Aorta (tissue), 5 donors: ENCODE results near the gene GCK. TPM values are rescaled to one million over a fixed set of nuclear protein-coding genes. Genes with fewer than 3 reads are reported as not detected.
A peak's percentile ranks its signal among the peaks of the same experiment; 100 is the strongest.

ENCODE experiments used
- ATAC-seq: fragments of 200-7000 bp; cut with Tn5 transposase; one replicate; pipeline ENCODE4 v1.9.1; 2022; ENCODE audit warnings: moderate library complexity; ENCODE audit not compliant: low FRiP score
- DNase-seq, 2 donors: peaks; one replicate each; pipeline ENCODE4 v3.0.0-alpha.2; 2020
- H3K27ac ChIP-seq, 2 donors: one replicate each; pipeline ENCODE4 v1.5.1; 2013; ENCODE audit warnings: low read length in 2 of 2, mild to moderate bottlenecking in 2 of 2, moderate library complexity in 2 of 2, control low read depth in 1 of 2, inconsistent platforms in 1 of 2, low read depth in 1 of 2
- H3K27me3 ChIP-seq, 2 donors: one replicate each; pipeline ENCODE4 v1.6.1; 2013; ENCODE audit warnings: control low read depth in 1 of 2, low read length in 1 of 2, mild to moderate bottlenecking in 1 of 2, moderate library complexity in 1 of 2; ENCODE audit not compliant: insufficient read depth in 2 of 2, control insufficient read depth in 1 of 2
- H3K36me3 ChIP-seq, 2 donors: one replicate each; pipeline ENCODE4 v1.6.1; 2013; ENCODE audit warnings: control low read depth in 1 of 2, low read length in 1 of 2, mild to moderate bottlenecking in 1 of 2; ENCODE audit not compliant: insufficient read depth in 2 of 2, control insufficient read depth in 1 of 2
- H3K4me1 ChIP-seq, 2 donors: one replicate each; pipeline ENCODE4 v1.6.1; 2013; ENCODE audit warnings: low read length in 2 of 2, control low read depth in 1 of 2, mild to moderate bottlenecking in 1 of 2, moderate library complexity in 1 of 2; ENCODE audit not compliant: insufficient read depth in 2 of 2, control insufficient read depth in 1 of 2
- H3K4me3 ChIP-seq, 2 donors: one replicate each; pipeline ENCODE4 v1.5.1; 2013; ENCODE audit warnings: low read length in 2 of 2, control low read depth in 1 of 2, mild to moderate bottlenecking in 1 of 2
- H3K9me3 ChIP-seq: one replicate; pipeline ENCODE4 v1.6.1; 2013; ENCODE audit warnings: mild to moderate bottlenecking, low read length; ENCODE audit not compliant: control insufficient read depth
- WGBS, 2 donors: extraction: QIAGEN DNeasy Blood & Tissue Kit; methylation state at CpG; one replicate each; pipeline ENCODE4 v1.1.7; 2013; 5-methylcytosine and 5-hydroxymethylcytosine counted together
- intact Hi-C, 2 donors: fragments of 100-400 bp; cut with DNase I; formaldehyde crosslinking; loops; one replicate each; pipeline versions ENCODE4 v1.14.2 to v1.15.0; 2022
- polyA plus RNA-seq, 2 donors: library from polyadenylated mRNA; stranded (reverse); fragments of 200-250 nt; gene quantifications; one replicate each; pipeline ENCODE4 v1.2.3, GENCODE V29; 2013
- total RNA-seq, 2 donors: library from RNA; stranded (reverse); fragmentation: NEBNext Ultra II Directional; extraction: Animal tissue kit (Norgen Biotek cat#: 25700); gene quantifications; one replicate each; pipeline ENCODE4 v1.2.1, GENCODE V29; 2021
- donor health status: healthy with polysubstance abuse.
- donor health status: Bipolar disorder and iron deficiency.
- donor health status: DM: no; HTN: no; CAD: no.
- donor health status: DM: no; HTN: no; CAD: no.
- donor health status: DM: yes; HTN: yes; CAD: no.

The GCK gene
- total and polyA plus RNA-seq, 4 donors: 1.2 to 6.6 (median 2.0) TPM

DNA sequence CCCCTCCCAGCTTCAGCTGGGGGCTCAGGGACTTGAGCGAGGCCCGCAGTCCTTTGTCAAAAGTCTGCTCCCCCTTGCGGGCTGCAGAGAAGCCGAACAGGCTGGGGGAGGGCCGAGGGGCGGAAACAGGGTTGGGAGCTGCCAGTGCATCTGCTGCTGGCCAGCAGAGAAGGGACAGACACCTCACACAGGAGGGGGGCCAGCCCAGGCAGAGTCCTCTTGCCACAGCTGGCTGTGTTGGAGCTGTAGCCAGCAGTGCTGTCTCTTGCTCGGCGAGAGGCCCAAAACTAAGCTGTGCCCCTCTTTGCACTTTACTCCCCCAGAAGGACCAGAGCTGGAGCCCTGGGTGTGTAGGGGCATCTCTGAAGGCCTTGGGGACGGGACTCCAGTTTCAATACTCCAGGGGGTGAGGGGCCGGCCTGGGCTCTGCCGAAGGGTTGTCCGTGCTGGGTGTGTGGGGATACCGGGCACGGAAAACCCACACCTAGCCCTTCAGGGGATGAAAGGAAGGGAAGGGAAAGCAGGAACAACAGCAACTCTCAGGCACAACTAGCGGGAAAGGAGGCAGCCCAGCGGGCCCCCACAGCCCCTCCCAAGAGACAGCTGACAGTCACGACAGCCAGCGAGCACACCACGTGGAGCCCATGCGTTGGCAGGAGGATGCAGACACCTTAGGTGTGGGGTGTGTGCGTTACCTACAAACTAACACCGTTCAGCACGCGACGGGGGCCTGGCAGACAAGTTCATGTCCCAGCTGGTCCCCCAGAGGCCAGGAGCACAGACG, 29.4 kb upstream of the GCK start:
- WGBS, 2 donors: 82 to 85% methylated on average over 26 of the region's 26 CpGs
- H3K27ac ChIP-seq: no peak overlapping the region
- no peaks in the 10 kb centered on the region for H3K27me3 ChIP-seq
- ATAC-seq (no peak), DNase-seq (peak in 1 of 2 donors; percentile 34)
- intact Hi-C loops: no loop called here
- no peak overlapping the region for H3K4me3 ChIP-seq
- no peaks in the 10 kb centered on the region for H3K4me1 ChIP-seq
- peaks cover 3% of the 10 kb centered on the region for H3K9me3 ChIP-seq
- no peaks in the 10 kb centered on the region for H3K36me3 ChIP-seq

DNA sequence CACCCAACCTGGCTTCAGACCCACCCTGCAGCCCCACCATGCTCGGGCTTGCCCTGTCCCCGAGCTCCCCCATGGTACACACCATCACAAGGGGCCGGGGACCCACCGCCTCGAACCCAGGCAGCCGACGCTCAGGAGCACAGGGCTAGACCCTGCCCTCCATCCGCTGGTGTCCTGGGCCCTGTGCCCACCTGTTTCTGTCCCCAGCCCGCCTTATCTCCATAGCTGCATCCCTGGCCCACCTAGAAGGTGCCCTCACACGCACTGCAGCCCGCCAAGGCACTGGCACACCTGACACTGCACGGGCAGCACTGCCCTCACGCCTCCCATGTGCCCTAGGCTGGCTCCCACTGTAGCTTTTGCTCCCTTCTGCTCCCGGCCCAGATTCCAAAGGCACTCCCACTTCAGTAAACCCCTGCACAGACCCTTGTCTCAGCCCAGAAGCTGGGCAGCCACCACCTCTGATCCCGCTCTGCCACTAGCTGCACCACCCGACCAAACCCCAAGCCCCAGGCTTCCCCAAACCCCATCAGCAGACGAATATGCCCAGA, 28.7 kb upstream of the GCK start:
- intact Hi-C loops: no loop called here
- DNase-seq (peak in 1 of 2 donors; percentile 33), ATAC-seq (no peak)
- H3K27me3 ChIP-seq: no peaks in the 10 kb centered on the region
- H3K27ac ChIP-seq: no peak overlapping the region
- H3K36me3 ChIP-seq: no peaks in the 10 kb centered on the region
- WGBS, 2 donors: 82 to 83% methylated on average over 17 of the region's 17 CpGs
- H3K4me1 ChIP-seq: no peaks in the 10 kb centered on the region
- H3K4me3 ChIP-seq: no peak overlapping the region
- H3K9me3 ChIP-seq: peaks cover 3% of the 10 kb centered on the region

DNA sequence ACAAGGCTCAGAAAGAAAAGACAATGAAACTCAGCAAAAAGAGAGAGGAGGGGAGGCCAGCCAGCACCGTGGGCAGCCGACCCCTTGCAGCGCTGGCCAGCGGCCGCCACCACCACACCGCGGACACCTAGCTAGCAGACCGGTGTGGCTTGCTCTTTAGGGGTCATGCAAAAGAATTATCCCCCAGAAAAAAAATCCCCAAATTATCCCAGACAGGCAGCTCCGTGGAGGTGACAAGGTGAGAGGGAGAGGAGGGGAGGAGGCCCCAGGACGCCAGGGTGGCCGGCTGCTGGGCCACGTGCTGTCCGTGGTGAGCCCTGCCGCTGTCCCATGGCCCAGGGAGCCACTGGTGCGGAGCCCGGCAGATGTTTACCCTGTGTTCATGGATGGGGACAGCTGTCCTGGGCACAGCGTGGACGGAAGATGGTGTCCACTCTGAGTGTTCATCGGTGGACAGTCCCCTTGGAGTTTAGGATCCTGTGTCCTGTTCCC, 28.0 kb upstream of the GCK start:
- Histone ChIP-seq H3K4me3 (no peak overlapping the region), H3K36me3 (no peaks in the 10 kb centered on the region), H3K27me3 (no peaks in the 10 kb centered on the region), H3K4me1 (no peaks in the 10 kb centered on the region), H3K9me3 (peaks cover 3% of the 10 kb centered on the region), H3K27ac (no peak overlapping the region)
- 67 to 73% methylated on average over 19 of the region's 19 CpGs for WGBS, 2 donors
- no peak for ATAC-seq
- peak; percentile 22 to 74 for DNase-seq
- intact Hi-C loops: no loop called here

DNA sequence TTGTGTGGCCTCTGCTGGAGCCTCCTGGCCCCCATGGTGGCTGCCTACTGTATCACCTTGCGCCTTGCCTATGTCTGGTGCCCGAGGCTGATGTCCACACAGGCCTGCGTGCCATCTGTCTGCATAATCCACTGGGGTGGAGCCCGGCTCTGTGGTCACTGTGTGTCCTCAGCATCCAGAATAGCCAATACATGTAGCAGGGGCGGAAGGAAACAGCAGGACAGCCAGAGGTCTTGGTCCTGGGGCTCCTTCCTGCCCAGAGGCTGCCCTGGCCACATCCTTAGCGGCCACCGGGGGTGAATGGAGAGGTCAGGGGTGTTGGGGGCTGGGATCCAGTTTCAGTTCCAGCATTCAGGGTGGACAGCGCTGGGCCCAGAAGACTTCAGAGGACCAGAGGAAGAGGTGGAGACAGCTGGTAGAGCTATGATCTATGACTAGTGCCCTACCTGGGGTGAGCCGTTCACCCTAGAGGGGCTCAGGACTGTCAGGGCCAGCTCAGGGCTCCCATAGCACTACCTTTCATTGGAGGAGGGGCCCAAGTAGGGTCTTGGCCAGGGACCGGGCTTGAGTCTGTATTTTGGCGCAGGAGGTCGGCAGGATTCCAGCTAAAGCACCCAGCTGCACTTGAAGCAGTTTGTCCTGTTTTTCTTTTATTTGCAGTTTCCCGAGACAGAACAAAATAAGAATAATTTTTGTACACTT, 27.4 kb upstream of the GCK start:
- H3K36me3 ChIP-seq: peaks cover under 1 to 4% of the 10 kb centered on the region in 2 donors
- H3K4me1 ChIP-seq: no peaks in the 10 kb centered on the region
- no peak for ATAC-seq
- H3K27me3 ChIP-seq: no peaks in the 10 kb centered on the region
- intact Hi-C loops: no loop called here
- WGBS, 2 donors: 57 to 64% methylated on average over 13 of the region's 13 CpGs
- no peak overlapping the region for H3K4me3 ChIP-seq
- peak in 1 of 2 donors; percentile 38 for DNase-seq
- H3K9me3 ChIP-seq: peaks cover 3% of the 10 kb centered on the region
- no peak overlapping the region for H3K27ac ChIP-seq

DNA sequence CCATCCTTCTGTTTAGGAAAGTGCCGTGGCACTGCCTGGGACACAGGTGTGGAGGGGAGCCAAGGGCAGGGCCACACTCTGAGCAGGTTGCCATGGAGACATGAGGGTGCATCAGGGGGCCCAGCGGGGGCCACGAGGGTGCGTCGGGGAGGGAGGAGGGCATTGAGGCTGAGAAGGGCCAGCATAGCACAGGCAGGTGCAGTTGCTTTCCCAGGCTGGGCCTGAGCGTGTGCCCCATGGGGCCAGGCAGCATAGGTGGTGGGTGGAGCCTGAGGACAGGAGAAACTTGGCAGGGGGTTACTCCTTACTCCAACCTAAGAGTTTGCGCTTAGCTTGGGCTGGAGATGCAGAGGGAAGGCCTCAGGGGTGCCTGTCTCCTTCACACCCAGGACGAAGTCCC, 26.8 kb upstream of the GCK start:
- H3K4me3 ChIP-seq: no peak overlapping the region
- 73 to 76% methylated on average over 8 of the region's 8 CpGs for WGBS, 2 donors
- ATAC-seq (no peak), DNase-seq (peak in 1 of 2 donors; percentile 44)
- H3K4me1 ChIP-seq: no peaks in the 10 kb centered on the region
- H3K27ac ChIP-seq: no peak overlapping the region
- H3K27me3 ChIP-seq: no peaks in the 10 kb centered on the region
- peaks cover 4 to 6% of the 10 kb centered on the region in 2 donors for H3K36me3 ChIP-seq
- intact Hi-C loops: no loop called here
- peaks cover 3% of the 10 kb centered on the region for H3K9me3 ChIP-seq

DNA sequence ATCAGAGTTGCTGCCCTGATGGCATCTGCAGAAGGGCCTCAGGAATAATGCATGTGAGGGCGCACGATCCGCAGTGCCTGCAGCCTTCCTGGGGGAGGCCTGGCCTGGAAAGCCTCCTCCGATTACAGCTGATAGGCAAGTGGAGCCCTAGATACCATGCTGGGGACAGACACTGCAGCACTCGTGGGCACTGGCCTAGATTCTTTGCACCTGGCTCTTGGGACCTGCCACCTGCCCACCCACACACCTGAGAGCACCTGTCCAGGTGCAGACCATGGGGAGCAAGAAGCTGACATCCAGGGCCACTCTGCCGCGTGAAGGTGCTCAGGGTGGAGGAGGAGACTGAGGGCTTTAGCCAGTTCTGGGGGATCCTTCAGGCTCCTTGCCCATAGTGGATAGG, 26.3 kb upstream of the GCK start:
- intact Hi-C loops: no loop called here

DNA sequence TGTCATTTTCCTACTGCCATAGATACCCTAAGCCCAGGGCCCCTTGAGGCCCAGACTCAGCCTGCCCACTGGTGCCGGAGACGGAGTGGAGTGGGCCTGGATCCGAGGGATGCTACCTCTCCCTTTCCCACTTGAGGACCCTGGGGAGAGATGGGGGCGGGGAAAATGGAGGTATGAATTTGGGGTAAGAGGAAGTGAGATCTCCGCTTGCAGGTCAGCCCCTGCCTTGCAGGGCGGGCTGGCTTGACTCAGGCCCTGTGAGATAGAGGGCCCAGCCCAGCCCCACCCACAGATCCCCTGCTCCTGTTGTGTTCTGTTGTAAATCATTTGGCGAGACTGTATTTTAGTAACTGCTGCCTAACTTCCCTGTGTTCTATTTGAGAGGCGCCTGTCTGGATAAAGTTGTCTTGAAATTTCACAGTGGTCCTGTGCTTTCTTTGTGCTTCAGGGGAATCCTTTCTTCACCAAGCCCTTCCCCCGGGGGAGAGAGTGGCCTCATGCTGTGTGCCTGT, 24.7 kb upstream of the GCK start:
- DNase-seq (no peak), ATAC-seq (no peak)
- peaks cover 3% of the 10 kb centered on the region for H3K9me3 ChIP-seq
- no peak overlapping the region for H3K27ac ChIP-seq
- H3K4me3 ChIP-seq: no peak overlapping the region
- H3K36me3 ChIP-seq: peaks cover 9 to 10% of the 10 kb centered on the region in 2 donors
- H3K27me3 ChIP-seq: no peaks in the 10 kb centered on the region
- 77 to 81% methylated on average over 9 of the region's 9 CpGs for WGBS, 2 donors
- intact Hi-C loops: no loop called here
- no peaks in the 10 kb centered on the region for H3K4me1 ChIP-seq

More for the DNA sequence above, 26.3 kb upstream of the GCK start:
- DNase-seq (no peak), ATAC-seq (no peak)
- Histone ChIP-seq H3K4me3 (no peak overlapping the region), H3K9me3 (peaks cover 3% of the 10 kb centered on the region), H3K4me1 (no peaks in the 10 kb centered on the region), H3K27me3 (no peaks in the 10 kb centered on the region), H3K27ac (no peak overlapping the region), H3K36me3 (peaks cover 7% of the 10 kb centered on the region in 2 donors)
- 87 to 90% methylated on average over 7 of the region's 7 CpGs for WGBS, 2 donors

DNA sequence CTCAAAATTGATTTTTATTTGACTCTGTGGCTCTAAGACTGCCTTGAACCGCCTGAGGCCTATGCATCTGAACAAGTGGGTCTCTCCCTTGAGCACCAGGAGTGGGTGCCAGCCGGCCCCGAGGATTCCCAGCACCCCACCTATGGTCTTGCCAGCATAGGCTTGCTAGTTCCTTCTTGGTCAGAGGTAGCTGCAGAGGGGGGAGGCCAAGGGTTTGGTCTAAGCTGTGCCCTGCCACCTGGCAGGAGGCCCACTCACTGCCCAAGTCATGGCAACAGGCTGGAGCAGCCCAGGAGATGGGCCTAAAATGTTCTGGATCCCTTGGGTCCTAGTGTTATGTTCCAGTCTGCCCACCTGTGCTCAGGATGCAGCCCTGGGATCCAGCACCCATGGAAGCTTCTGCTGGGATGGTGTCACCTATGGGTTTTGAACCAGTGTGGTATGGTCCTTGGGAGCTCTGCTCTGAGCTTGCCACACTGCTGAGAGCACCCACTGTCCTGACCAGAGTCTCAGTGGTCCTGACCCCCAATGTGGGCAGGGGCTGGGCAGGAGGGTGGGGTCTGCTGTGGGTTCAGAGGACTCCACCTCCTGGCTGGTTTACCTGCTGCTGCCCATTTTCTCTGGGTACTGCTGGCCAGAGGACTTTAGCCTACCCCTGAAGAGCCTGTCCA, 24.1 kb upstream of the GCK start:
- 76 to 83% methylated on average over 3 of the region's 3 CpGs for WGBS, 2 donors
- DNase-seq (no peak), ATAC-seq (no peak)
- intact Hi-C loops: no loop called here
- H3K36me3 ChIP-seq: peaks cover 10 to 14% of the 10 kb centered on the region in 2 donors
- no peaks in the 10 kb centered on the region for H3K27me3 ChIP-seq
- H3K4me3 ChIP-seq: no peak overlapping the region
- H3K9me3 ChIP-seq: no peaks in the 10 kb centered on the region
- H3K4me1 ChIP-seq: no peaks in the 10 kb centered on the region
- H3K27ac ChIP-seq: no peak overlapping the region
